ENCODE data around the gene TRANK1. TPM values are rescaled to one million over a fixed set of nuclear protein-coding genes. Genes with fewer than 3 reads are reported as not detected.
A peak's percentile ranks its signal among the peaks of the same experiment; 100 is the strongest.

TRANK1 gene
- total and polyA plus RNA-seq, 10 donors, result 5.3 to 75.6 (median 54.2) TPM

- Histone ChIP-seq H3K4me1 (no peaks in the 10 kb centered on the region), H3K27ac (no peak overlapping the region), H3K36me3 (no peaks in the 10 kb centered on the region), H3K9me3 (peaks cover 0 to 3% (median 0%) of the 10 kb centered on the region in 8 donors), H3K4me3 (no peak overlapping the region), H3K27me3 (replicated peaks in 1 of 7) (peaks cover 0 to under 1% (median 0%) of the 10 kb centered on the region in 7 donors)
- TF ChIP-seq POLR2AphosphoS5 (IDR thresholded peaks at IDR 0.05), result no peak
- TF ChIP-seq CTCF (IDR thresholded peaks at IDR 0.05 in 8 of 11, conservative IDR thresholded peaks at IDR 0.05 in 3 of 11), result no peak
- no peak for TF ChIP-seq POLR2A (IDR thresholded peaks at IDR 0.05)
- intact Hi-C loops (cut with DNase I; ENCODE audit: low total_unique reads), result no loop called here
- no peak for DNase-seq
Measured at GRCh38 chr3:36796881-36797280, 148.0 kb downstream of the TRANK1 start.

GRCh38 chr3:36796161-36796560 is 148.7 kb downstream of the TRANK1 start:
- no peak for DNase-seq
- H3K36me3 ChIP-seq, result no peaks in the 10 kb centered on the region
- WGBS, 5 donors, result 82 to 93% (median 89%) methylated on average over 2 of the region's 2 CpGs
- peaks cover 0 to 3% (median 0%) of the 10 kb centered on the region in 8 donors for H3K9me3 ChIP-seq
- H3K4me1 ChIP-seq, result no peaks in the 10 kb centered on the region
- no peaks in the 10 kb centered on the region for H3K27me3 ChIP-seq (replicated peaks in 1 of 7)
- no peak for TF ChIP-seq POLR2AphosphoS5 (IDR thresholded peaks at IDR 0.05)
- TF ChIP-seq POLR2A (IDR thresholded peaks at IDR 0.05), result no peak
- no peak for TF ChIP-seq CTCF (IDR thresholded peaks at IDR 0.05 in 8 of 11, conservative IDR thresholded peaks at IDR 0.05 in 3 of 11)
- no peak overlapping the region for H3K4me3 ChIP-seq
- no peak overlapping the region for H3K27ac ChIP-seq
- intact Hi-C loops (cut with DNase I; ENCODE audit: low total_unique reads), result no loop called here

GRCh38 chr3:36795622-36796021 is 149.2 kb downstream of the TRANK1 start:
- H3K27me3 ChIP-seq (replicated peaks in 1 of 7), result no peaks in the 10 kb centered on the region
- no peaks in the 10 kb centered on the region for H3K4me1 ChIP-seq
- intact Hi-C loops (cut with DNase I; ENCODE audit: low total_unique reads), result no loop called here
- H3K4me3 ChIP-seq, result no peak overlapping the region
- H3K27ac ChIP-seq, result no peak overlapping the region
- DNase-seq, result no peak
- H3K9me3 ChIP-seq, result peaks cover 0 to 3% (median 0%) of the 10 kb centered on the region in 8 donors
- TF ChIP-seq POLR2A (IDR thresholded peaks at IDR 0.05) (no peak), CTCF (IDR thresholded peaks at IDR 0.05 in 8 of 11, conservative IDR thresholded peaks at IDR 0.05 in 3 of 11) (no peak), POLR2AphosphoS5 (IDR thresholded peaks at IDR 0.05) (no peak)
- no peaks in the 10 kb centered on the region for H3K36me3 ChIP-seq
- 83 to 100% (median 94%) methylated on average over 1 of the region's 1 CpG for WGBS, 5 donors

GRCh38 chr3:36792342-36792741 is 152.5 kb downstream of the TRANK1 start:
- intact Hi-C loops (cut with DNase I; ENCODE audit: low total_unique reads), result no loop called here
- 46 to 67% (median 57%) methylated on average over 4 of the region's 4 CpGs for WGBS, 5 donors
- no peak overlapping the region for H3K4me3 ChIP-seq
- no peak overlapping the region for H3K27ac ChIP-seq
- H3K36me3 ChIP-seq, result no peaks in the 10 kb centered on the region
- H3K4me1 ChIP-seq, result no peaks in the 10 kb centered on the region
- TF ChIP-seq POLR2AphosphoS5 (IDR thresholded peaks at IDR 0.05) (no peak), POLR2A (IDR thresholded peaks at IDR 0.05) (no peak), CTCF (IDR thresholded peaks at IDR 0.05 in 8 of 11, conservative IDR thresholded peaks at IDR 0.05 in 3 of 11) (peak in 3 of 11 experiments; percentile 9 to 25 (median 9))
- no peaks in the 10 kb centered on the region for H3K27me3 ChIP-seq (replicated peaks in 1 of 7)
- no peak for DNase-seq
- no peaks in the 10 kb centered on the region for H3K9me3 ChIP-seq
